Measurements from ENCODE around the gene ESPNL.

ESPNL gene

DNA sequence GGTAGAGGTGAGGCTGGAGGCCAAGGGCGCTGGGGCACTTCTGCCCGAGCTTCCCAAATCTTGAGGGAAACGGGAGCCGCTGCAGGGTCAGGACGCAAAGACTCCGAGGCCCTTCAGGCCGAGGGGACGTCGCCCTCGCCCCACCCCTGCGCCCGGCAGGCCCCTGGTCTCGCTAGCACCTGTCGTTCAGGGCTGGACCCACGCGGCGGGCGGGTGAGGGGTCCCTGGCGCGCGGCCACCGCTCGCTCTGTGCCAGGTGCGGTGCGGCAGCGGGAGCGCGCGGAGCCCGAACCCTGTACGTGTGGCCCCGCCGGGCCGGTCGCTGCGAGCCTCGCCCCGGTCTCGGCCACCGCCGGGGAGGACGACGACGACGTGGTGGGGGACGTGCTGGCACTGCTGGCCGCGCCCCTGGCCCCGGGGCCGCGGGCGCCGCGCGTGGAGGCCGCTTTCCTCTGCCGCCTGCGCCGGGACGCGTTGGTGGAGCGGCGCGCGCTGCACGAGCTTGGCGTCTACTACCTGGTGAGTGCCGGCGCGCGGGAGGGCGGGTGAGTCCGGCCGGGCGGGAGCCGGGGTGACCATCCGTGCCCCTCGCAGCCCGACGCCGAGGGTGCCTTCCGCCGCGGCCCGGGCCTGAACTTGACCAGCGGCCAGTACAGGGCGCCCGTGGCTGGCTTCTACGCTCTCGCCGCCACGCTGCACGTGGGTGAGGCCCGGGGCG, 63.5 kb downstream of the ESPNL start:
- TF ChIP-seq, protein P1, sequence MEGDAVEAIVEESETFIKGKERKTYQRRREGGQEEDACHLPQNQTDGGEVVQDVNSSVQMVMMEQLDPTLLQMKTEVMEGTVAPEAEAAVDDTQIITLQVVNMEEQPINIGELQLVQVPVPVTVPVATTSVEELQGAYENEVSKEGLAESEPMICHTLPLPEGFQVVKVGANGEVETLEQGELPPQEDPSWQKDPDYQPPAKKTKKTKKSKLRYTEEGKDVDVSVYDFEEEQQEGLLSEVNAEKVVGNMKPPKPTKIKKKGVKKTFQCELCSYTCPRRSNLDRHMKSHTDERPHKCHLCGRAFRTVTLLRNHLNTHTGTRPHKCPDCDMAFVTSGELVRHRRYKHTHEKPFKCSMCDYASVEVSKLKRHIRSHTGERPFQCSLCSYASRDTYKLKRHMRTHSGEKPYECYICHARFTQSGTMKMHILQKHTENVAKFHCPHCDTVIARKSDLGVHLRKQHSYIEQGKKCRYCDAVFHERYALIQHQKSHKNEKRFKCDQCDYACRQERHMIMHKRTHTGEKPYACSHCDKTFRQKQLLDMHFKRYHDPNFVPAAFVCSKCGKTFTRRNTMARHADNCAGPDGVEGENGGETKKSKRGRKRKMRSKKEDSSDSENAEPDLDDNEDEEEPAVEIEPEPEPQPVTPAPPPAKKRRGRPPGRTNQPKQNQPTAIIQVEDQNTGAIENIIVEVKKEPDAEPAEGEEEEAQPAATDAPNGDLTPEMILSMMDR (conservative IDR thresholded peaks at IDR 0.05; ENCODE audit: control insufficient read depth, insufficient read depth, low read depth, low read length): no peak
- H3K4me3 ChIP-seq (ENCODE audit: control insufficient read depth, low read depth, low read length): no peak overlapping the region
- no peak for DNase-seq (ENCODE audit: low read depth)

DNA sequence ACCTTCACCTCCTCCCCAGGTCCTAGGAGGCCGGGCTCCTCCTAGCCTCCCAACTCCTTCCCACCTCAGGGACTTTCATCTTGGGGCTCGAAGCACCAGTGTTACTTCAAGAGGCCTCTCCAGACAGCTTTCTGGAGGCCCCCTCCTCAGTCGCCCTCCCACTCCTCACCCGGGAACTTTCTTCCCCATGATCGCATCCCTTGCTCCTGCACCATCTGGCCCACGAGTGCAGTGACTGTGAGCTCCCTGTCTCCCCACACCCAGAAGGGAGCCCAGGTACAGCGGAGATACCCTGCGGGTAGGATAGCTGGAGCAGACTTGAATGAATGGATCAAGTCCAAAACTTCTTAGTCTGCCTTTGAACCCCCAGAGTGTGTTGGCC, 64.8 kb downstream of the ESPNL start:
- no peak for DNase-seq (ENCODE audit: low read depth)
- TF ChIP-seq, protein P1 (conservative IDR thresholded peaks at IDR 0.05; ENCODE audit: control insufficient read depth, insufficient read depth, low read depth, low read length): no peak

DNA sequence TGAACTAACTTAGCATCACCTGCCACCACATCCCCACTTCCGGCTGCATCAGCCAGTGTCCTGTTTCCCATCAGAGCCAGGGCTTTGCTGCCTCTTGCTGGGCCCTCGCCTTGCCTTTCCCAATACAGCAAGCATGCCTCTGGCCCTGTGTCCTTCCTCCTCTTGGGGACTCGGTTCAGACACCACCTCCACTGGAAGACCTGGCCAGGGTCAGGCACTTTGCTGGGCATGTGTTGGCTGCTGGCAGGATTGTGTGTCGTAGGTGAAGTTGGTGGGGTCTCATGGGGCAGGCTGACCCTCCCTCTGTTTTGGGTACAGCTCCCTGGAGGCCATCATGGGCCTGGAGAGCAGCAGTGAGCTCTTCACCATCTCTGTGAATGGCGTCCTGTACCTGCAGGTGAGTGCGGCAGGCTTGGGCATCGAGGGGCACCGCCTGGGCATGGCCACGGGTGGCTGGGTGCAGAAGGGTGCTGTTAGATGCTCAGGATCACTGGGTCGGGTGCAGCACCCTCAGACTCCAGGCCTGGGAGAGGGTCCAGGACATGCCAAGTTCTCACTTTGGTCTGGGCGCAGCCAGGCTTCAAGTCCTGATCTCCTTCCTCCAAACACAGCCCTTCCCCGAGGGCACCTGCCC, 65.3 kb downstream of the ESPNL start:
- no peak overlapping the region for H3K4me3 ChIP-seq (ENCODE audit: control insufficient read depth, low read depth, low read length)
- no peak for DNase-seq (ENCODE audit: low read depth)
- TF ChIP-seq, protein P1 (conservative IDR thresholded peaks at IDR 0.05; ENCODE audit: control insufficient read depth, insufficient read depth, low read depth, low read length): no peak

More for the DNA sequence above, 64.8 kb downstream of the ESPNL start:
- H3K4me3 ChIP-seq (ENCODE audit: control insufficient read depth, low read depth, low read length): no peak overlapping the region

DNA sequence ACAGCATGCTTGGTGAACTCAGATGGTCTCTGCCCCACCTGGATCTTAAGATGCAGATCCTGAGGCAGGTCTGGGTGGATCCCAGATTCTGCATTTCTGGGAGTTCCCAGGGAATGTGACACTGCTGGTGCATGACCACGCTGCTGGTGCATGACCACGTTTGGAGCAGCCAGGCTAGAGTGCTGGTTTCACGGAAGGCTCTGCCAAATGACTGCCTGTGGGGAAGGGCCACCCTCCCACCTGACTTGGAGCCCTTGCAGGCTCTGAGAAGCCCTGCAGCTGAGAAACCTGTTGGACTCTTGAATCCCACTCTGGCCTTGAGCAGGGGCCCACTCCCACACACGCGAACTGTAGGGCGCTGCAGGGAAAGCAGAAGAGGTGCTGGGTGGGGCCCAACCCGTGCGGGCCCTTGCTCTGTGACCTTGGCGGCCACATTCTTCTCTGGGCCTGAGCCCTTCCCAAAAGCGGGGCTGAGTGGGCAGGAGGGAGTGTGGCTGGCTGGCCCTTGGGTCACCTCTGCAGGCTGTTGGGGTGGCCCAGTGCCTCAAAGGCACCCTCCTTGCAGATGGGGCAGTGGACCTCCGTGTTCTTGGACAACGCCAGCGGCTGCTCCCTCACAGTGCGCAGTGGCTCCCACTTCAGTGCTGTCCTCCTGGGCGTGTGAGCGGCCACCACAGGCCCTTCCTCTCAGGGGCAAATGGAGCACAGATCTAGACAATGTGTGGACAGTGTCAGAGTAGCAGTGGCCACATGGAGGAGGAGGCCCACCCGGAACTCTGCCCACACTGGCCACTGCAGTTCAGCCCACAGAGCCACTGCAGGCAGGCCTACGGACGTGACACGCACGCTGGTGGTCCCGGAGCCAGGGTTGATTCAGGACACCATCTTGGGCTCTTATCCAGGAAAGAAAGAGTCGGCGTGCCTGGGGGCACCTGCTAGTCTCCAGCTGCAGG, 66.5 kb downstream of the ESPNL start:
- no peak overlapping the region for H3K4me3 ChIP-seq (ENCODE audit: control insufficient read depth, low read depth, low read length)
- DNase-seq (ENCODE audit: low read depth): no peak
- TF ChIP-seq, protein P1 (conservative IDR thresholded peaks at IDR 0.05; ENCODE audit: control insufficient read depth, insufficient read depth, low read depth, low read length): no peak

DNA sequence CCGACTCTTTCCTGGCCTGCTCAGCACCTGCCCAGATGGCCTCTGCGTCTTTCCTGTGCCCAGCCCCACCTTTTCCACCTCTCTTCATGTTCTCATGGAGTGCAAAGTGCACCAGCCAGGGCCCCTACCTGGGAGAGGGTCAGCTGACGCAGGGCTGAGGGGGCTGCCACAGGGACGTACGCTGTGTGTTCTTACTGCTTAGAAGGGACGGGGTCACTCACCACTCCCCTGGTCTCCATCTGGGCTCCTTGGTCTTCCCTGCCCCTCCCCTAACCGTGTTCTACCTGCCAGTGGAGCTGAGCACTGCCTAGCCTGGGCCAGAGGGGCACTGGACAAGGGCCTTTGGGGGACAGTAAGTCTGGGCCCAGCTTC, 67.2 kb downstream of the ESPNL start:
- TF ChIP-seq, protein P1 (conservative IDR thresholded peaks at IDR 0.05; ENCODE audit: control insufficient read depth, insufficient read depth, low read depth, low read length): no peak
- DNase-seq (ENCODE audit: low read depth): no peak
- H3K4me3 ChIP-seq (ENCODE audit: control insufficient read depth, low read depth, low read length): no peak overlapping the region

DNA sequence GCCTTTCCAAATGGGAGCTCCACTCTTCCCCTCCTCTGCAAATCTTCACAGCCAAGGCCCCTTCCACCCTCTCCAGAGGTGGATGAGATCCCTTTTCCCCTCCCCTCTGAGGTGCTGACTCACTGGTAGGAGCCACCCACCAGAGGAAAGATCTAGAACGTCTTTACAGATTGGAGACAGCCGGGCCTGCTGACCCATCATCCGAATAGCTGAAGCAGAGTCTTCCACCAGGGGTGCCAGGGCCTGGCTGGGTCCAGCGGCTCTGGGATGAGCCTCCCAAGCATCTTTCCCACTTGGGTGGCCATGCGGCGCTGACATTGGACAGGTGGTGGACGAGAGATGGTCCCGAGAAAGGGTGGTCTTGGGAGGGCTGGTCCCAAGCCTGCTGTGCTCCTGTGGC, 67.6 kb downstream of the ESPNL start:
- DNase-seq (ENCODE audit: low read depth): peak; percentile 69
- H3K4me3 ChIP-seq (ENCODE audit: control insufficient read depth, low read depth, low read length): no peak overlapping the region
- TF ChIP-seq, protein P1 (conservative IDR thresholded peaks at IDR 0.05; ENCODE audit: control insufficient read depth, insufficient read depth, low read depth, low read length): no peak

Measured in fibroblast of mammary gland (primary cell).